Islet of Langerhans (tissue), 1 donor: ENCODE results near the gene ABCC2.
"Not testable (repeated sequence)": the region's sequence is repeated elsewhere in the genome, so short reads cannot be mapped to it uniquely, and the experiment has no call there.

ENCODE experiments used
- FAIRE-seq: peaks from one replicate; lab custom pipeline; 2011; peaks lifted over from hg19 to GRCh38; lab: Jason Lieb, UNC

Gene ABCC2

GRCh38 chr10:99809931-99810615 is 27.6 kb downstream of the ABCC2 start:
- no peak for FAIRE-seq

- no peak for FAIRE-seq
Observed at GRCh38 chr10:99812177-99812576, 29.7 kb downstream of the ABCC2 start.

GRCh38 chr10:99814143-99814542 is 31.7 kb downstream of the ABCC2 start:
- no peak for FAIRE-seq

- no peak for FAIRE-seq
Observed at GRCh38 chr10:99815621-99816020, 33.2 kb downstream of the ABCC2 start.

GRCh38 chr10:99827936-99828335 is 45.5 kb downstream of the ABCC2 start:
- no peak for FAIRE-seq

- no peak for FAIRE-seq
Observed at GRCh38 chr10:99828464-99828863, 46.0 kb downstream of the ABCC2 start.

GRCh38 chr10:99832439-99832838 is 50.0 kb downstream of the ABCC2 start:
- no peak for FAIRE-seq

GRCh38 chr10:99834410-99834809 is 52.0 kb downstream of the ABCC2 start:
- FAIRE-seq: no peak

- FAIRE-seq: no peak
Observed at GRCh38 chr10:99835947-99836346, 53.5 kb downstream of the ABCC2 start.

GRCh38 chr10:99836711-99837110 is 54.3 kb downstream of the ABCC2 start:
- FAIRE-seq: no peak

- not testable (repeated sequence) for FAIRE-seq
Observed at GRCh38 chr10:99840859-99841258, 58.4 kb downstream of the ABCC2 start.

GRCh38 chr10:99841746-99842145 is 59.3 kb downstream of the ABCC2 start:
- no peak for FAIRE-seq

GRCh38 chr10:99843310-99843709 is 60.9 kb downstream of the ABCC2 start:
- no peak for FAIRE-seq

GRCh38 chr10:99844433-99844955 is 62.1 kb downstream of the ABCC2 start:
- FAIRE-seq: no peak

- FAIRE-seq: peak; percentile 58
Observed at GRCh38 chr10:99845837-99846382, 63.5 kb downstream of the ABCC2 start.

GRCh38 chr10:99849057-99849456 is 66.6 kb downstream of the ABCC2 start:
- FAIRE-seq: no peak

GRCh38 chr10:99849536-99849935 is 67.1 kb downstream of the ABCC2 start:
- no peak for FAIRE-seq

GRCh38 chr10:99850021-99850766 is 67.8 kb downstream of the ABCC2 start:
- FAIRE-seq: no peak

GRCh38 chr10:99850767-99851340 is 68.4 kb downstream of the ABCC2 start:
- FAIRE-seq: no peak

GRCh38 chr10:99851825-99852224 is 69.4 kb downstream of the ABCC2 start:
- no peak for FAIRE-seq

GRCh38 chr10:99852481-99853213 is 70.2 kb downstream of the ABCC2 start:
- no peak for FAIRE-seq

- FAIRE-seq: no peak
Observed at GRCh38 chr10:99853655-99854054, 71.2 kb downstream of the ABCC2 start.
